Measurements from ENCODE around the gene POGLUT3. TPM values are rescaled to one million over a fixed set of nuclear protein-coding genes. Genes with fewer than 3 reads are reported as not detected.

POGLUT3 gene
- total RNA-seq, 1 donor, result 60.0 TPM

DNA sequence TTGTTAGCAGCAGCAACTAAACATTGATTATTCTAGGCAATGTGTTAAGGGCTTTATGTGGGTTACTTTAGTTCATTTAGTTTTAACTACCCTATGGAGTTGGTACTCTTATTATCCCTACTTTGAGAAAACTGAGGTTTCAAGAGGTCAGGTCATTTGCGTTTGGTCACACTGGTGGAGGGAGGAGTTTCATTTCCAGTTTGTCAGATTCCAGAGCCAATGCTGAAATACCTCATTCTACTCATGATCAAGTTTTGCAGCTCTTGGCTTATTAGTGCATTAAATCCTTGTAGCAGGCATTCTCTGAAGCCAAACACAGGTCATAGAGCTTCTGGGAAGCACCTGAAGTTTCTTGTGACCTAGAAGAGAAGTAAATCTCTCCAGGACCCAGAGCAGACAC is 24.1 kb upstream of the POGLUT3 start:
- H3K4me3 ChIP-seq (ENCODE audit: low read depth, low read length), result no peak overlapping the region
- no peak for TF ChIP-seq CTCF (IDR thresholded peaks at IDR 0.05; ENCODE audit: insufficient read depth, low read depth, low read length)
- no peak for DNase-seq (ENCODE audit: low read depth)

- no peak overlapping the region for H3K4me3 ChIP-seq (ENCODE audit: low read depth, low read length)
- TF ChIP-seq CTCF (IDR thresholded peaks at IDR 0.05; ENCODE audit: insufficient read depth, low read depth, low read length), result no peak
- DNase-seq (ENCODE audit: low read depth), result no peak
Measured at GRCh38 chr11:108518581-108518980, 20.4 kb upstream of the POGLUT3 start.

DNA sequence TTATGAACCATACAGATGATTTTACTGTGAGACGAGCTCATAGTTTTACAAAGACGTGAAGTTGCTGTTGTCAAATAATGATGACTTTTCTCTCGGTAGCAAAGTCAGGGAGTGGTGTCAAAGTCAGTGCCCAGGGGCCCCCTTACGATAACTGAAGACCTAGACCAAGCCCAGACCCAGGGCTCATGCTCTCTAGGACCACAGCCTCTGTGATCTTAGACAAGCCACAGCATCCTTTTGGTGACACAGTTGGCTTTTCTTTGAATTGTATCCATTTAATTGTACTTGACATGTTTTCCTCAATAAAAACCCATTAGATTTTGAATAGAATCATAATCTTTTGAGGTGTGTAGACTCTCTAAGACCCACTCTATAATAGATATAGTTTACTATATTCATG is 17.9 kb upstream of the POGLUT3 start:
- no peak overlapping the region for H3K4me3 ChIP-seq (ENCODE audit: low read depth, low read length)
- TF ChIP-seq CTCF (IDR thresholded peaks at IDR 0.05; ENCODE audit: insufficient read depth, low read depth, low read length), result no peak
- DNase-seq (ENCODE audit: low read depth), result no peak

DNA sequence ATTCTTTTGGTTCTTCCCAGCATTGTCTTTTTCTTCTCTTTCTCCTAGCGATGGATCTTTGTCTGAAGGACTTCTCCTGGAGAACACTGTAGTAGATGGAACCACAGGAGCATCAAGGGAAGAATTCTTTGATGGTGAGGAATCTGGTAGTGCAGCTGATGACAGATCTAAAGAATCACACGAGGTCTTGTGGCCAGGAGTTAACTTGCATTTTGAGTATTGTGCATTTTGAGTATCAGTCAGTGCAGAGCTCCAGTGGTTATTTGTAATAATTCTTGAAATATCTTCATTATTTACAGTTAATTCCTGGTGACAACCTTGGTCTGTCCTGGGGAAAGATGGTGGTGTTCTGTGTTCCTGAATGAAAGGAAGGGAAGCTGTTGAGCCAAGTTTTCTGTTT is 14.5 kb upstream of the POGLUT3 start:
- H3K4me3 ChIP-seq (ENCODE audit: low read depth, low read length), result no peak overlapping the region
- TF ChIP-seq CTCF (IDR thresholded peaks at IDR 0.05; ENCODE audit: insufficient read depth, low read depth, low read length), result no peak
- no peak for DNase-seq (ENCODE audit: low read depth)

- no peak for TF ChIP-seq CTCF (IDR thresholded peaks at IDR 0.05; ENCODE audit: insufficient read depth, low read depth, low read length)
- peak; percentile 41 for DNase-seq (ENCODE audit: low read depth)
- no peak overlapping the region for H3K4me3 ChIP-seq (ENCODE audit: low read depth, low read length)
Measured at GRCh38 chr11:108511851-108512474, 13.8 kb upstream of the POGLUT3 start.

DNA sequence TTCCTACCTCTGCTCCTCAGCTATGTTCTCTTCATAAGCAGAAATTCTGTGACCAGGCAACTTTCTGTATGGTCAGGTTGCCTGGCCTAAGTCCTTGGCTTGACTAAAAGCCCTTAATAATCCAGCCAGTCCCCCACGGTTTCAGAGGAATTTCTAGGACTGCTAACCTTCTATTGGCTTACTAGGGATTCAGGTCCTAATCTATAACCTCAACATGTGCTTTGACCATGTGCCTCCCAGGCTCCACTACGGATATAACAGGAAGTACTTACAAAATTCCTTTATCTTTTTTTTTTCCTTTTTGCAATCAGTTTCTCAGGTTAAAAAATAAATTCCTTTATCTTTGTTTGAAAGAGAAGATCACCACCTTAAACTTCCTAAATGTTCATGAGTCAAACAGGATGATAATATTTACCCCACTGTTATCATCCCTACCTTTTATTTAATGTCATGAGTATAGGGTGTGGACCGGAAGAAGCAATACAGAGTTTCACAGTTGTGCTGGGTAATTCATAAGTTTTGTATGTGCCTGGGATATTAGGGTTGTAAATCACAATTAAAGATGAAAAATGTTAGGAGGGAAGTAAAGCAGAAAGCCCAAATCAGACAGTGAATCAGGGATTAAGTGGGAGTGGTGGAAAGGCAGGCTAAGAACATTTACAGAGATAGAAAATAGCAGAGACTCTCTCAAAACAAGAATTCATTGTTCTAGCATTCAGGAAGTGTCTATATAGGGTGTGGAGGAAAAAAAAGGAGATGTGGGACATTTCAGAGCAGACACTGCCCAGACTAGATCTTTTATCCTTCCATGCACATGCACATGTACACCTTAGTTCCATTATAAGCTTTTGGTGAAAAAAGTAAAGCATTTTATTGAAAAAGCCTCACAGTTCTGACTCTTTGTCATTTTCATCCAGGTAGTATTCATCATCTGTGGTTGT is 10.7 kb upstream of the POGLUT3 start:
- no peak for TF ChIP-seq CTCF (IDR thresholded peaks at IDR 0.05; ENCODE audit: insufficient read depth, low read depth, low read length)
- H3K4me3 ChIP-seq (ENCODE audit: low read depth, low read length), result no peak overlapping the region
- no peak for DNase-seq (ENCODE audit: low read depth)
